Right renal pelvis (tissue), 4 donors: Measurements from ENCODE around the gene SBK1. TPM values are rescaled to one million over a fixed set of nuclear protein-coding genes. Genes with fewer than 3 reads are reported as not detected.
A peak's percentile ranks its signal among the peaks of the same experiment; 100 is the strongest.

ENCODE experiments used
- DNase-seq, 4 donors: peaks; one replicate each; pipeline ENCODE4 v3.0.0-alpha.2; 2013; ENCODE audit warnings: low read depth in 4 of 4, low spot score in 3 of 4, missing footprints in 1 of 4
- polyA plus RNA-seq, 4 donors: library from polyadenylated mRNA; unstranded; fragments of 120-200 nt; gene quantifications; one replicate each; pipeline ENCODE4 v1.2.1, GENCODE V29; 2013; ENCODE audit not compliant: insufficient read length in 4 of 4

SBK1 gene
- polyA plus RNA-seq, 4 donors = 15.8 to 21.9 (median 16.5) TPM

GRCh38 chr16:28280881-28281836, 11.2 kb upstream of the SBK1 start:
- no peak for DNase-seq

GRCh38 chr16:28282045-28282444, 10.3 kb upstream of the SBK1 start:
- no peak for DNase-seq

- DNase-seq = no peak
Measured at GRCh38 chr16:28283173-28283572, 9.2 kb upstream of the SBK1 start.

GRCh38 chr16:28283798-28284577, 8.3 kb upstream of the SBK1 start:
- DNase-seq = no peak

GRCh38 chr16:28285649-28286048, 6.7 kb upstream of the SBK1 start:
- DNase-seq = no peak

- DNase-seq = no peak
Measured at GRCh38 chr16:28288114-28288513, 4.2 kb upstream of the SBK1 start.

- DNase-seq = no peak
Measured at GRCh38 chr16:28289048-28289447, 3.3 kb upstream of the SBK1 start.

DNA sequence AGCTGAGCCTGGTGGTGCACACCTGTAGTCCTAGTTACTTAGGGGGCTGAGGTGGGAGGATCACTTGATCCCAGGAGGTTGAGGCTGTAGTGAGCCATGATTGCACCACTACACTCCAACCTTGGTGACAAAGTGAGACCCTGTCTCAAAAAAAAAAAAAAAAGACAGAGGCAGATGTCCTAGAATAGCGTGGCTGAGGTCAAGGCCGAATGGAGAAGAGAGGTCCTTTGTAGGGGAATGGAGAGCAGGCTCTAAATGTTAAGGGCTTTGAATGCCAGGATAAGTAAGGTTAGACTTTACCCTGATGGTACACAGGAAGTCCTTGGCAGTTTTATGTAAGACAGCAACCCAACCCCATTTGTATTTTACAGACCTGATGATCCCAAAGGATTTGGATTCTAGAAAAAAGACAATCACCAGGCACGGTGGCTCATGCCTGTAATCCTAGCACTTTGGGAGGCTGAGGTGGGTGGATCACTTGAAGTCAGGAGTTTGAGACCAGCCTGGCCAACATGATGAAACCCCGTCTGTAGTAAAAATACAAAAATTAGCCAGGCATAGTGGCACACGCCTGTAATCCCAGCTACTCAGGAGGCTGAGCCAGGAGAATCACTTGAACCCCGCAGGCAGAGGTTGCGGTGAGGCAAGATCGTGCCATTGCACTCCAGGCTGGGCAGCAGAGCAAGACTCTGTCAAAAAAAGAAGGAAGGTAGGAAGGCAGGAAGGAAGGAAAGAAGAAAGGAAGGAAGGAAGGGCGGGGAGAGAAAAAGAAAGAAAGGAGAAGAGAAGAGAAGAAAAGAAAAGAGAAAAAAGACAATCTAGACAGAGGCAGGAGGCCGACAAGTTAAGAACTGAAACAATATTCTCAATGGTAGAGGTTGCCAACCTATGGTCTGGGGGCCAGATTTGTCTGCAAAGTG, 2.1 kb upstream of the SBK1 start:
- DNase-seq = no peak

DNA sequence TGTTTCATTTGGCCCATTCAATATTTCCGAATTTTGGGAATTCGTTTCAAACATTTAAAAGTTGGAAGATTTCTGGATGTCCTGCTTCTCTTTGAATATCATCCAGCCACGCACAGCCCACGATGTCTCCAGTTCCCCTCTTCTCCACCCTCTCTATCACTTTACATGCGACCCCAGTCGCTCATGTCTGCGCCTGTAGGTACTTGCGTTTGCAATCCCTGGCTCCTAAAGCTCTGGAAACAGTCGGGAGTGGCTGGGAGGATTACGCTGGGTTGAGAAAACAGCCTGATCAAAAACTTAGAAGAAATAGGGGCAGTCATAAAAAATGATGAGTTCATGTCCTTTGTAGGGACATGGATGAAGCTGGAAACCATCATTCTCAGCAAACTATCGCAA, 1.5 kb upstream of the SBK1 start:
- no peak for DNase-seq

DNA sequence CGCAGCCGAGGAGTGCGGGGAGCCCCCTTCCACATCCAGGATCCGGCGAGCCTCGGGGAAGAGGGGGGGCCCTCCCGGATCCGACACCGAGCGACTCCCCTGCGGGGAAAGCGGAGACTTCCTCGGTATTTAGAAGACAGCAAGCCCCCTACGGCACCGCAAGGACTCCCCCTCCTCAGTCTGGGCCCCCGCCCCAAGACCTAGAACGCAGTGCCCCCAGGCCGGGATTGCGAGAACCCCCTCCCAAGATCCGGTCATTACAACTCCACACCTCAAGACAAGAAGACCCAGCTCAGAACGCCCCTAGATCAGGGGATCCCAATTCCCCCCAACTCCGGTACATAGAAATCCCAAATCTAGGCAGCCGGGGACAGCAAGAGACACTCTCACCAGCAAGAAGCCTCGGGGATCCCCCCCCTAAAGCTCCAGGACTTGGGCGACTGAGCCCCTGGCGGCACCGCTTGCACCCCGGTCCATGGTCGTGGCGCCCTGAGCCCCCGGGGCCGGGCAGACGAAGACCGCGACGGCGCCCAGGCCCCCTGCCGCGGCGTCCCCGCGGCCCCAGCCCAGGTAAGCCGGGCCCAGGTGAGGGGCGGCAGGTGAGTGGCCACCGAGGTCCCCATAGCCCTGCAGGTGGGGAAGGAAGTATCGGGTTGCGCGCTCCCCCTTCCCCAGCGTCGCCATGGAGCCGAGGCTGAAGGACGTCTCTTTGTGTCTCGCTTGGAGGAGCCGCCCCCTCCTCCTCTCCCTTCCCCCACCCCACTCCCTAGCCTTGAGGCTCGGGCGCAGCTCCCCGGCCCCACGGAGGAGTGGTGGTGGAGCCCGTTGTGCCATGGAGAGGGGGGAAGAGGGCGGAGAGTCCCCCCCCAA, 641 bp downstream of the SBK1 start:
- DNase-seq = peak in 2 of 4 donors; percentile 26 to 65

DNA sequence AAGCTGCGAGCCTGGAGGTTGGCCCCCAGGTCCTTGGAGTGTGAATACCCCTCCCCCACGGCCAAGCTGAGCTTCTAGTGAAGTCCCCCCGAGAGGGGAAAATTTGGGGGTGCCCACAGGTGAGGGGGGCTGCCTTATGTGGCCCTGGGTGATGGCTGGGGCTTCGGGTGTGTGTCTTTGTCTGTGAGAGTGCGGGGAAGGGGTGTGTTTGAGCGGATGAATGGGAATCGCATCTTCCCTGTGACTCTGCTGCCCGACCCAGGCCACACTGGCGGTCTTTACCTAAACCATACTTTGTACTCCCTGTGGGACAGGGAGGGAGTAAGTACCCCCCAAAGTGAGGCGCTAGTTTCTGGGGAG, 1.3 kb downstream of the SBK1 start:
- DNase-seq = no peak

GRCh38 chr16:28294201-28294600, 1.9 kb downstream of the SBK1 start:
- no peak for DNase-seq

- DNase-seq = no peak
Measured at GRCh38 chr16:28295276-28295675, 3.0 kb downstream of the SBK1 start.

DNA sequence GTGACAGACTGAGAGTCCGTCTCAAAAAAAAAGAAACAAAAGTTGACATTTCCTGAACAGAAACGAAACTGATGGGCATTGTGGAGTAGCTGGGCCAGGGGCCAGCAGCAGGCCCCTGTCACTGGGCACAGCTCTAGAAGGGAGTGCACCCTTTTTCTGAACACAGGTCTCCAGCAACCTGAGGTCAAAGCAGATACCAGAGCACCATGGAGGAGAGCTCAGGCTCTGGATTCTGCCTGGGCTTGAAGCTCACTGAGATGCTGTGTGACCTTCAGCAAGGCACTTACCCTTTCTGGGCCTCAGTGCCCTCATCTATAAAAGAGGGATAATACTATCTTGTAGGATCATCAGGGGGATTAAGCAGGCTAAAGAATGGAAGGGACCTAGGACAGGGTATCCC, 5.0 kb downstream of the SBK1 start:
- DNase-seq = no peak

DNA sequence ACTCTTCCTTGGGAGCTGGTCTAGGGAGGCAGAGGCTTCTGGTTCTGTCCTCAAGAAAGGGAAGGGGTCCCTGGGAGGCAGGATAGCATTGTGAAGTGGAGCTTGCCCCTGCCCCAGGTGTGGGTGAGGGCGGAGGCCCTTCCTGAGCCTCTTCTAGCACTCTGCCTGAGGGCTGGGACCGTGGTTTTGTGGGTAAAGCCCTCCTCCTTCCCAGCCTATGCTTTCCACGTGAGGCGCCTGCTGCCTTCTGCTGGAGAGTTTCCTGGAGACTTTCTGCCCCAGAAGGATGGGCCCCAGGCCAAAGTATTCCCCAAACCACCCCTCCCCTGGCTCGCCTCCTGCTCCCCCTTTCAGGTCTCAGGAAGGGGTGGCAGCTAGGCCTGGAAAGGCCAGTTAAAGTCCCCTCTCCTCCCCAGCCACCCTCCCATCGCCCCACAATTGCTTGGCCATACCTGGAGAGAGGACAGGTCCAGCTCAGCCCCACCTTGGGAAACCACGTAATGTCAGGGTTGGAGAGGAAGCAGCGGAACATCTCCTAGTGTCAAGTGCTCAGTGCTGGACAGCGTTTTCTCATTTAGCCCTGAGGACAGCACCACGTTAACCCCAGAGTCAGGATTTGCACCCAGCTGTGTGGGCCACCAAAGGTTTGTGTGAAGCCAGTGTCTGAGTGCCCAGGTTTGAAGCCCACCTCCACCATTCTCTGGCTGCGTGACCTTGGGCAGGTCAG, 5.6 kb downstream of the SBK1 start:
- DNase-seq = no peak

- no peak for DNase-seq
Measured at GRCh38 chr16:28298511-28298878, 6.2 kb downstream of the SBK1 start.

DNA sequence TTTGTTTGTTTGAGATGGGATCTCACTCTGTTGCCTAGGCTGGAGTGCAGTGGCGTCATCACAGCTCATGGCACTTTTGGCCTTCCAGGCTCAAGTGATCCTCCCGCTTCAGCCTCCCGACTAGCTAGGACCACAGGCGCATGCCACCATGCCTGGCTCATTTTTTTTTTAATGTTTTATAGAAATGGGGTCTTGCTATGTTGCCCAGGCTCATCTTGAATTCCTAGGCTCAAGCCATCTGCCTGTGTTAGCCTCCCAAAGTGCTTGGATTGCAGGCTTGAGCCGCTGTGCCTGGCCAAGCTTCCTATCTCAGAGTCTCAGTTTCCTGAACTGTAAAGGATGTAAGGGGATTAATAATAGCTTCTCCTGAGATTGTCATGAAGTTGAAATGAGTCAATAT, 8.0 kb downstream of the SBK1 start:
- DNase-seq = no peak

- no peak for DNase-seq
Measured at GRCh38 chr16:28301154-28301553, 8.8 kb downstream of the SBK1 start.

DNA sequence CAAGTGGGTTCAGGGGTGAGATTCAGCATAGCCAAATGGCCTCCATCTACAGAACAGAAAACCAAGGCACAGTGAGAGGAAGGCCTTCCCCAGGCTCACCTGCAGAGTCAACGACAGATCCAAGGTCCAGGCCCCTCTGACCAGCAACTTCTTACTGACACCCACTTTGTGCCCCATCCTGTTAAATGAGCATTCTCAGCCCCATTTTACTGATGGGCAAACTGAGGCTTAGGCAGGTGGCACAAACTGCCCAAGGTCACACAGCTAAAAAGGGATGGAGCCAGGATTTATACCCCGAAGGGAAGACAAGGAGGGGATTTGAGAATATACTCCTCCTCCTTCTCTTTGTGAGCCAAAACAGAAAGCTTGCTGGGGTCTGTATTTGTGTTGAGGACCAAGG, 9.3 kb downstream of the SBK1 start:
- DNase-seq = no peak
